Panc1 (cell line): ENCODE results near the gene PGK1. TPM values are rescaled to one million over a fixed set of nuclear protein-coding genes. Genes with fewer than 3 reads are reported as not detected.

Source experiments
- ATAC-seq: fragments of 200-7000 bp; cut with Tn5 transposase; 2 replicates; pipeline ENCODE4 v1.9.1; 2020; ENCODE audit warnings: mild to moderate bottlenecking, moderate library complexity
- BruUV-seq: library from RNA; stranded (reverse); fragments of 400-500 nt; replicated peaks from 2 replicates; lab custom pipeline; 2021; lab: Mats Ljungman, UMichigan
- CTCF ChIA-PET: fragments of 300-600 bp; sonication (Branson Sonifier 250); formaldehyde crosslinking; loops from one replicate; lab custom pipeline; 2022; ENCODE audit warnings: antibody characterized with exemption; lab: Charles Lee
- POLR2A ChIA-PET: fragments of 300-600 bp; sonication (Branson Sonifier 250); formaldehyde crosslinking; loops from one replicate; lab custom pipeline; 2022; ENCODE audit warnings: antibody characterized with exemption; lab: Charles Lee
- DNase-seq: peaks from one replicate; pipeline ENCODE4 v3.0.0-alpha.2; 2010; ENCODE audit warnings: low read depth, low spot score
- H3K27ac ChIP-seq: 2 replicates; pipeline ENCODE4 v1.5.1; 2011; ENCODE audit warnings: mild to moderate bottlenecking, low read length, inconsistent platforms
- H3K27me3 ChIP-seq: fragments of 200-500 bp; sonication (Bioruptor generic); 2 replicates; pipeline ENCODE4 v1.6.0; 2014; ENCODE audit warnings: low read length, inconsistent platforms; ENCODE audit not compliant: control insufficient read depth, insufficient read depth
- H3K36me3 ChIP-seq: fragments of 200-500 bp; sonication (Bioruptor generic); 2 replicates; pipeline ENCODE4 v1.5.1; 2014; ENCODE audit warnings: inconsistent platforms, mild to moderate bottlenecking, low read length, moderate library complexity; ENCODE audit not compliant: control insufficient read depth, insufficient read depth
- H3K4me1 ChIP-seq: 2 replicates; pipeline ENCODE4 v1.5.1; 2011; ENCODE audit warnings: inconsistent platforms, mild to moderate bottlenecking, low read length, moderate library complexity; ENCODE audit not compliant: control insufficient read depth, insufficient read depth
- H3K4me3 ChIP-seq, 2 experiments: 2 replicates each; pipeline ENCODE4 v1.5.1; 2011 to 2012; ENCODE audit warnings: low read depth in 2 of 2, low read length in 2 of 2, mild to moderate bottlenecking in 2 of 2, inconsistent platforms in 1 of 2, moderate library complexity in 1 of 2
- H3K9me3 ChIP-seq: fragments of 200-500 bp; sonication (Bioruptor generic); 2 replicates; pipeline ENCODE4 v1.5.1; 2014; ENCODE audit warnings: low read depth, mild to moderate bottlenecking, inconsistent platforms, low read length, moderate library complexity; ENCODE audit not compliant: control insufficient read depth, insufficient read depth
- CTCF ChIP-seq: fragments of 450-650 bp; IDR thresholded peaks from 2 replicates; pipeline ENCODE4 v1.5.1; 2017; ENCODE audit warnings: mild to moderate bottlenecking
- POLR2AphosphoS5 ChIP-seq: IDR thresholded peaks from 2 replicates; pipeline ENCODE4 v1.6.1; 2012; ENCODE audit warnings: mild to moderate bottlenecking, low read depth, low read length, moderate library complexity
- REST ChIP-seq, 2 experiments: IDR thresholded peaks; 2 replicates each; pipeline ENCODE4 v1.6.1; 2011 to 2012; ENCODE audit warnings: low read depth in 2 of 2, control low read depth in 1 of 2, low read length in 1 of 2, mild to moderate bottlenecking in 1 of 2, moderate library complexity in 1 of 2; ENCODE audit not compliant: insufficient read depth in 1 of 2
- SIN3A ChIP-seq: IDR thresholded peaks from 2 replicates; pipeline ENCODE4 v1.6.1; 2012; ENCODE audit warnings: low read depth, mild to moderate bottlenecking, low read length, moderate library complexity, borderline replicate concordance; ENCODE audit not compliant: insufficient read depth
- TCF7L2 ChIP-seq: IDR thresholded peaks from 2 replicates; pipeline ENCODE4 v1.6.1; 2011; ENCODE audit warnings: mild to moderate bottlenecking, low read depth, low read length, inconsistent platforms
- in situ Hi-C: cut with HindIII; loops from 2 replicates; pipeline ENCODE4 v1.10.0; 2016; ENCODE audit warnings: low sequenced_read_pairs, low pct_unique_long_range_greater_than_20kb
- intact Hi-C: fragments of 100-400 bp; cut with micrococcal nuclease; formaldehyde crosslinking; loops from one replicate; pipeline ENCODE4 v1.10.0; 2022; ENCODE audit not compliant: unreplicated experiment
- total RNA-seq: library from RNA; stranded (reverse); gene quantifications from one replicate; pipeline ENCODE4 v1.2.1, GENCODE V29; 2021; ENCODE audit not compliant: unreplicated experiment

Gene PGK1
- total RNA-seq, 1 experiment from 2014 or later = 541 TPM

GRCh38 chrX:78168065-78168464, 64.0 kb downstream of the PGK1 start:
- ChIA-PET POLR2A (no interaction called here), CTCF (no interaction called here)
- no peak overlapping the region for H3K27ac ChIP-seq
- no peaks in the 10 kb centered on the region for H3K27me3 ChIP-seq
- no peaks in the 10 kb centered on the region for H3K9me3 ChIP-seq
- intact Hi-C loops (no loop called here), in situ Hi-C loops (no loop called here)
- H3K4me1 ChIP-seq = no peaks in the 10 kb centered on the region
- DNase-seq (no peak), ATAC-seq (no peak)
- no peaks in the 10 kb centered on the region for H3K36me3 ChIP-seq
- no peak overlapping the region for H3K4me3 ChIP-seq
- no TSS peak for BruUV-seq
- no peak for TF ChIP-seq REST (IDR thresholded peaks at IDR 0.05; ENCODE audit: insufficient read depth in 1 of 2, low read depth in 2 of 2, low read length in 1 of 2)
- no peak for TF ChIP-seq TCF7L2
- no peak for TF ChIP-seq CTCF
- TF ChIP-seq SIN3A = no peak
- TF ChIP-seq POLR2AphosphoS5 = no peak

Other genes starting within 250 kb of the PGK1 start
- 60.0 TPM for gene MAGT1, start 208.8 kb upstream of the PGK1 start, total RNA-seq
- 352 TPM for gene COX7B, start 204.8 kb upstream of the PGK1 start, total RNA-seq
- 13.5 TPM for gene ATP7A, start 193.6 kb upstream of the PGK1 start, total RNA-seq
- not detected for gene PGAM4, start 134.6 kb upstream of the PGK1 start, total RNA-seq
- gene TAF9B, start 35.4 kb downstream of the PGK1 start, total RNA-seq = 33.6 TPM
- gene CYSLTR1, start 223.4 kb downstream of the PGK1 start, total RNA-seq = not detected